Activated CD8-positive, alpha-beta T cell treated with anti-CD3 and anti-CD28 coated beads, Interleukin-2, amount 10 ng/mL, durations not matched to agents 7 days and 5 days (primary cell): ENCODE results near the gene SCNN1A. TPM values are rescaled to one million over a fixed set of nuclear protein-coding genes. Genes with fewer than 3 reads are reported as not detected.
"Not testable (repeated sequence)": the region's sequence is repeated elsewhere in the genome, so short reads cannot be mapped to it uniquely, and the experiment has no call there.

Source experiments
- ATAC-seq: fragments of 150-1000 bp; cut with Tn5 transposase; one replicate; pipeline ENCODE4 v1.10.0; 2021; ENCODE audit warnings: moderate library complexity
- CTCF ChIA-PET: fragments of 350-600 bp; sonication (Branson Sonifier 250); formaldehyde crosslinking; loops from one replicate; lab custom pipeline; 2021; ENCODE audit warnings: antibody characterized with exemption; lab: Charles Lee
- POLR2A ChIA-PET: fragments of 350-600 bp; sonication (Branson Sonifier 250); formaldehyde crosslinking; loops from one replicate; lab custom pipeline; 2021; ENCODE audit warnings: antibody characterized with exemption; lab: Charles Lee
- DNase-seq: peaks from one replicate; pipeline ENCODE4 v3.0.0-alpha.2; 2020
- H3K27ac Mint-ChIP-seq: one replicate; pipeline ENCODE4 v1.8.0; 2021; ENCODE audit warnings: mild to moderate bottlenecking, mixed read lengths
- H3K27me3 Mint-ChIP-seq: one replicate; pipeline ENCODE4 v1.8.0; 2021; ENCODE audit warnings: low read depth, mixed read lengths
- H3K36me3 Mint-ChIP-seq: one replicate; pipeline ENCODE4 v1.8.0; 2021; ENCODE audit warnings: low read depth, mixed read lengths
- H3K4me1 Mint-ChIP-seq: one replicate; pipeline ENCODE4 v1.8.0; 2021; ENCODE audit warnings: low read depth, mixed read lengths
- H3K4me3 Mint-ChIP-seq: one replicate; pipeline ENCODE4 v1.8.0; 2021; ENCODE audit warnings: mild to moderate bottlenecking, mixed read lengths
- H3K9me3 Mint-ChIP-seq: one replicate; pipeline ENCODE4 v1.8.0; 2022; ENCODE audit warnings: mixed read lengths; ENCODE audit not compliant: insufficient read depth
- total RNA-seq, 2 experiments: library from RNA; stranded (reverse); gene quantifications; one replicate each; pipeline ENCODE4 v1.2.3, GENCODE V29; 2021

Gene SCNN1A
- total RNA-seq, 2 experiments from 2014 or later, result 0.47 to 1.5 TPM

DNA sequence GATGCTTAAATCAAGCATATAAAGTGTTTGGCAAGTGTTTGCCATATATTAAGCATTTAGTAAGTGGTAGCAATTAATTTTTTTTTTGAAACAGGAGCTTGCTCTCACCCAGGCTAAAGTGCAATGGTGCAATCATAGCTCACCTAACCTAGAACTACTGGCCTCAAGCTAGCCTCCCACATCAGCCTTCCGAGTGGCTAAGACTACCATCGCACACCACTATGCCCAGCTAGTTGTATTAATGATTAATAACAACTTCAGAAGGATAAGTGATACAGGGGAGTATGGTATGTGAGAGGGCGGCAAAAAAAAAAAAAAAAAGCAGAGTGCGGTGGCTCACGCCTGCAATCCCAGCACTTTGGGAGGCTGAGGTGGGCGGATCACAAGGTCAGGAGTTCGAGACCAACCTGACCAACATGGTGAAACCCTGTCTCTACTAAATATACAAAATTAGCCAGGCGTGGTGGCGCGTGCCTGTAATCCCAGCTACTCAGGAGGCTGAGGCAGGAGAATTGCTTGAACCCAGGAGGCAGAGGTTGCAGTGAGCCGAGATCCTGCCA, 31.2 kb downstream of the SCNN1A start:
- ChIA-PET CTCF (interaction anchor here (0.8 to 3.3 kb wide), 7 partner anchors 9 to 193 kb away, joined by 3 to 31 read pairs (median 4); no protein-coding TSS in a partner anchor), POLR2A (interaction anchor here (1.2 to 1.8 kb wide), 2 partner anchors 19 to 118 kb away, joined by 3 to 4 read pairs; no protein-coding TSS in a partner anchor)
- DNase-seq, H3K4me3 Mint-ChIP-seq, H3K36me3 Mint-ChIP-seq, H3K27me3 Mint-ChIP-seq, H3K27ac Mint-ChIP-seq, H3K9me3 Mint-ChIP-seq, ATAC-seq: not testable (repeated sequence)
- H3K4me1 Mint-ChIP-seq, result peaks cover 52% of the 10 kb centered on the region

DNA sequence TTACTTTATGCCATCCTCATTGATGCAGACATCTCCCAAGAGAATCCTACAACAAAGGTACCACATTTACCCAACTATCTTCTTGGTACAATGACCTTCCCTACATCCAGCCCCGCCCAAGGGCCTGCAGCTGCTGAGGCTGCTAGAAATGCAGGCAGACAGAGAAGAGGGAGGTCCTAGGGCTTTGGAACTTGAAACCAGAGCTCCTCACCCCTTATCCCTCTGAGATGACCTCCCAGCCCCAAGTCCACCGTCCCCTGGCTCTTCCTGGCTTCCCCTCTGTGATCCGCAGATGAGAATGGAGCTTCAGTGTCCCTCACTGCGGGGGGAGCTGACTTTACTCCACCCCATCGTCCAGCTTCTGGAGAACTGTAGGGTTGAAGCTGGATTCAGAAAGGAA, 31.8 kb downstream of the SCNN1A start:
- peaks cover 52% of the 10 kb centered on the region for H3K4me1 Mint-ChIP-seq
- peaks cover 5% of the 10 kb centered on the region for H3K36me3 Mint-ChIP-seq
- H3K9me3 Mint-ChIP-seq, result no peaks in the 10 kb centered on the region
- H3K27ac Mint-ChIP-seq, result peak overlapping the region; percentile 62
- CTCF ChIA-PET, result interaction anchor here (0.8 to 3.3 kb wide), 7 partner anchors 8 to 194 kb away, joined by 3 to 31 read pairs (median 4); no protein-coding TSS in a partner anchor
- H3K27me3 Mint-ChIP-seq, result no peaks in the 10 kb centered on the region
- POLR2A ChIA-PET, result interaction anchor here (1.8 kb wide), 1 partner anchor 20 kb away, joined by 4 read pairs; no protein-coding TSS in a partner anchor
- H3K4me3 Mint-ChIP-seq, result no peak overlapping the region
- DNase-seq (no peak), ATAC-seq (no peak)

DNA sequence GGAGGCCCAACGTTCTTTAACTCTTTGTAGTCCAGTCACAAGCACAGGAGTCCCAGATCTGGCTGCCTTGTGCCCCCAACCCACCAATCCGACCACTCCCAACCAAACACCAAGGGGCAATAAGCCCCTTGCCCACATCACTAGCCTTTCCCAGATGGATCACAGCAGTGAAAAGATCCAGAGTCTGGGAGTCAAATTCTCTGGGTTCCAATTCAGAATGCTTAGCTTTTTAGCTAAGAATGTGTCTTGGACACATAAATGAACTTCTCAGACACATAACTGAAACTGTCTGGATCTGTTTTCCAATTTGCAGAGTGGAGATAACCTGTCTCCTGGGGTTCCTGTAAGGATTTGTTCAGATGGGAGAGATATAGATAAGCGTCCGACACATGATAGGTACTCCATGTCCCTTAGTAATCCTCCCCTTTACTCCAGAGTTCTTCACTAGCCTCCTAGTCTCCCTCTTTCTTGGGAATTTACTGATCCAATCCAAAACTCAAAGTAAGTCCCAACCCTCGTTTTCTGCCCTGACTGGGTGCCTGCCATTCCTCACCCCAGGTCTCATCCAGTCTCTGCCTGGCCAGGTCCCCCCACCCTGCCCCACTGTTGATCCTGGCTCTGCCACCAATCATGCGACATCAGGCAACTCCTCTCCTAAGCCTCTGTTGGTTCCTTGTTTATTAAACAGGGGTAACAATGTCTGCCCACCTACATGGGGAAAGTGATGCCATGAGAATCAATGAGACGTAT, 33.0 kb downstream of the SCNN1A start:
- no peaks in the 10 kb centered on the region for H3K9me3 Mint-ChIP-seq
- no peaks in the 10 kb centered on the region for H3K27me3 Mint-ChIP-seq
- peaks cover 45% of the 10 kb centered on the region for H3K4me1 Mint-ChIP-seq
- POLR2A ChIA-PET, result interaction anchor here (1.2 kb wide), 1 partner anchor 21 kb away, joined by 3 read pairs; no protein-coding TSS in a partner anchor
- peaks cover 5% of the 10 kb centered on the region for H3K36me3 Mint-ChIP-seq
- CTCF ChIA-PET, result interaction anchor here (0.9 to 1.6 kb wide), 5 partner anchors 16 to 27 kb away, joined by 3 to 7 read pairs (median 4); no protein-coding TSS in a partner anchor
- H3K27ac Mint-ChIP-seq, result no peak overlapping the region
- no peak overlapping the region for H3K4me3 Mint-ChIP-seq
- DNase-seq, result no peak
- ATAC-seq, result no peak

DNA sequence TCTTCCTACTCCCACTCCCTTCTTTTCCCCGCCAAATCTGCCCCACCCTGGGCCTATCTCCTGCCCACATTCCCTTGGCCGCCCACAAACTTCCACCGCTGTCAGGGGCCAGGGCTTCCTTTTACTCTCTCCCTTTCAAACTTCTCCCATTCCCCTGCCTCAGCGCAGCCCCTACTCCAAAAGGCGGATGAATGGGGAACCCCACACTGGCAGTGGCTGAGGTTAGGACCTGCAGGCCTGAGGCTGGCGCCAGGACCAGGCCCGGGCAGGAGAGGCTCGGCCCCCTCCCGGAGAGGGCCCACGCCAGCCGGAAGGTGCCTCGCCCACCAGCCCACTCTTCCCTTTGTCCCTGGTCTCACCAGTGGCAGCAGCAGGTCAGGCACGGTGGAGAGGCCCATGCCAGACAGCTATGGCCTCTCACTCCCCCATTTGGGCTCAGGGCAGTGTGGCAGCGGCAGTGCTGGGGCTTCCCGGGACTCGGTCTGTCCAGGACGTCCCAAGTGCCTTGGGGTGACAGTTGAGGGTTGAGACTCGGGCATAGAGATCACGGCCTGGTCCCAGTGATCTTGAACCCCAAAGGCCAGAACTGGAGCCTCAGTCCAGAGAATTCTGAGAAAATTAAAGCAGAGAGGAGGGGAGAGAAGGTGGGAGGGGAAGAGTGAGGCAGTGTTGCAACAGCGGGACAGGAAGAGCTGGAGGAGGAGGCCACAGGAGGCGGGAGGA, 33.8 kb downstream of the SCNN1A start, which contains the start of gene TNFRSF1A:
TNFRSF1A (minus strand) TSS at position 660 of the 723 bp plus-strand sequence; CDS start at position 398, 262 bp downstream.
- peak; percentile 43 for ATAC-seq
- Mint-ChIP-seq H3K4me3 (no peak within 1 kb of the TSS), H3K9me3 (no peaks in the 10 kb centered on the region), H3K36me3 (peaks cover 5% of the 10 kb centered on the region), H3K4me1 (peaks cover 37% of the 10 kb centered on the region), H3K27me3 (no peaks in the 10 kb centered on the region), H3K27ac (no peak within 1 kb of the TSS)
- CTCF ChIA-PET, result interaction anchor here (0.9 to 10.0 kb wide), 5 partner anchors 15 to 28 kb away, joined by 3 to 176 read pairs (median 7); no protein-coding TSS in a partner anchor
- POLR2A ChIA-PET, result interaction anchor here (1.2 kb wide), 2 partner anchors 22 kb away, joined by 3 read pairs; no protein-coding TSS in a partner anchor
- DNase-seq, result peak; percentile 67

DNA sequence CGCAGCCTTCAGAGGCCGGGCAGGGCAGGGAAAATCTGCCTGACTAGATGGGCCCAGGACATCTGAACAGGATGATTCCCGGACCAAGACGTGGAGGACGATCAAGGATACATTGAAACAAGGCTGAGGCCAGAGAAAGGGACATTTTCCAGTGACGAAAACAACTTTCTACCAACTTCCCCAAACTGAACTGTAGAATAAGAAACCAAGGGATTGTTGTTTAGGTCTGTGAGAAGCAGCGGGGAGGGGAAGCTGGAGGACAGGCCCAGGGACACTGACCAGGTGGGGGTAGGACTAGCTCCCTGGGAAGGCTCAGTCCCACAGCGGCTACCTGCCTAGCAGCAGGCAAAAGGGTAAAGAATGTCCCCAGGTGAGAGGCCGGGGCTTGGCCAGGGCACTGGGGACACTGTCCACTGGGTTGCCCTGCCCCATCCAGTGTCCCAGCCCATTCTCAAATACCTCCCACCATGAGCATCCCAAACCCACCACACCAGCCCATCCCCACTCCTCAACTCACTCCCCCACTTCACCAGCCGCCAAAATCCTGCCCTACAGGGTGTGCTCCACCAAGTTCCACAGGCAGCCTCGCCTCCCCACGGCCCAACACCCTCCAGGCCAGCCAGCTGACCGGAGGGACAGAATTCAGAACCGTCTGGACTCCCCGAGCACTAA, 34.5 kb downstream of the SCNN1A start:
- ChIA-PET CTCF (interaction anchor here (1.6 to 10.0 kb wide), 4 partner anchors 17 to 124 kb away, joined by 4 to 176 read pairs (median 52); no protein-coding TSS in a partner anchor), POLR2A (interaction anchor here (1.2 to 2.6 kb wide), 2 partner anchors 22 to 129 kb away, joined by 3 to 11 read pairs; partner anchors contain the start of gene VAMP1)
- no peak for DNase-seq
- Mint-ChIP-seq H3K4me3 (no peak overlapping the region), H3K27ac (no peak overlapping the region), H3K9me3 (no peaks in the 10 kb centered on the region), H3K36me3 (peaks cover 5% of the 10 kb centered on the region), H3K27me3 (no peaks in the 10 kb centered on the region), H3K4me1 (peaks cover 30% of the 10 kb centered on the region)
- ATAC-seq, result no peak

DNA sequence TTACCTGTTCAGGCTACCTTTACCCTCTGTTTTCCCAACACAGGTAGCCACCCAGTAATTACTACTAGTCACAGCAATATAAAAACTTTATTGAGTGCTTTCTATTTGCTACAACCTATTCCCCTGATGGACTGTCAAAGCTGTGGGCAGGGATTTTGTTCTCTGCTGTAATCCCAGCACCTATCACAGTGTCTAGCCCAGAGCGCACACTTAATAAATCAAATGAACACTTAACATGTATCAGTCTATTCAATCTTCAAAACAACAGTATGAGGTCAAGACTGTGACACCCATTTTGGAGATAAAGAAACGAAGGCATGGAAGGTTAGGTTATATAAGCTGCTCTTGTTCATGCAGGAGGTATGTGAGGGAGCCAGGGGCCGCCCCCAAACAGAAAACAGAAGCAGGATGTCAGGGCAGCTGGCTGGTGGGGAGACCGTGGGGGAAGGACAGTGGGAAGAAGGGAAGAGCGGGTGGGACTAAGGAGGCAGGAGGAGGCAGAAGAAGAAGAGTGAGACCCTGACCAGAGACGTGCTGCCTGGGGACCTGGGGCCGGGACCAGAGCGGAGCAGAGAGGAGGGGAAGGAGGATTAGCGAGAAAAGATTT, 35.2 kb downstream of the SCNN1A start:
- no peak for ATAC-seq
- ChIA-PET POLR2A (interaction anchor here (0.6 to 2.6 kb wide), 8 partner anchors 8 to 130 kb away, joined by 3 to 11 read pairs (median 4); partner anchors contain the start of gene VAMP1), CTCF (interaction anchor here (0.7 to 10.0 kb wide), 9 partner anchors 10 to 529 kb away, joined by 3 to 176 read pairs (median 9); partner anchors contain the start of genes MRPL51 and VAMP1)
- peak; percentile 41 for DNase-seq
- peaks cover 9% of the 10 kb centered on the region for H3K36me3 Mint-ChIP-seq
- H3K4me3 Mint-ChIP-seq, result no peak overlapping the region
- H3K27me3 Mint-ChIP-seq, result no peaks in the 10 kb centered on the region
- no peak overlapping the region for H3K27ac Mint-ChIP-seq
- peaks cover 23% of the 10 kb centered on the region for H3K4me1 Mint-ChIP-seq
- no peaks in the 10 kb centered on the region for H3K9me3 Mint-ChIP-seq

DNA sequence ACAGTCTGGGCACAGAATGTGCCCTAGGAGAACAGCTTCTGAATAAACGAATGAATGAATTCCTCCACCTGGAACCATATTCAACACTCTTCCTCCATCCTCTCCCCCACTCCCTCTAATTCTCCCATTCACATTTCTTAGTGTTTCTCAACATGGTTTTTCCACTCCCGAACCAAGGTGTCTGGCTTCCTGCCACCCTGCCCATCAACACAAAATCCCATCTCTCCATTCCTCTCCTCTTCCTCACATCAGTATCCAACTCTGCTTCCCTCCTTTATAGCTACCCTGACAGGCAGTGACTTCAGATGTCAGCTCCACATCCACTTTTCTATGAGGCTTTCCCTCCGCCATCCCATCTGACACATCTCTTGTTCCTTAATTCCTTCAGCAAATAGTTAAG, 36.4 kb downstream of the SCNN1A start:
- no peak for ATAC-seq
- no peak overlapping the region for H3K4me3 Mint-ChIP-seq
- H3K27me3 Mint-ChIP-seq, result no peaks in the 10 kb centered on the region
- DNase-seq, result no peak
- H3K4me1 Mint-ChIP-seq, result peaks cover 21% of the 10 kb centered on the region
- ChIA-PET POLR2A (interaction anchor here (0.6 to 2.6 kb wide), 9 partner anchors 9 to 131 kb away, joined by 3 to 11 read pairs (median 4); partner anchors contain the start of genes TAPBPL and VAMP1), CTCF (interaction anchor here (1.2 to 10.0 kb wide), 10 partner anchors 11 to 199 kb away, joined by 4 to 176 read pairs (median 8); partner anchors contain the start of gene VAMP1)
- H3K36me3 Mint-ChIP-seq, result peaks cover 20% of the 10 kb centered on the region
- no peaks in the 10 kb centered on the region for H3K9me3 Mint-ChIP-seq
- no peak overlapping the region for H3K27ac Mint-ChIP-seq

DNA sequence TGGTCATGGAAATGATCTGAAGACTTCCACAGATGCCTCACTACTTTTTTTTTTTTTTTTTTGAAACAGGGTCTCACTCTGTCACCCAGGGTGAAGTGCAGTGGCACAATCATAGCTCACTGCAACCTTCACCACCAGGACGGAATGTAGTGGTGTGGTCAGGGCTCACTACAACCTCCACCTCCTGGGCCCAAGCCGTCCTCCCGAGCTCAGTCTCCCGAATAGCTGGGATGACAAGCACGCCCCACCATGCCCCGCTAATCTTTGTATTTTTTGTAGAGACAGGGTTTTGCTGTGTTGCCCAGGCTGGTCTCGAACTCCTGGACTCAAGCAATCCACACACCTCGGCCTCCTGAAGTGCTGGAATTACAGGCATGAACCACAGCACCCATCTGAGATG, 36.8 kb downstream of the SCNN1A start:
- H3K4me1 Mint-ChIP-seq, result peaks cover 18% of the 10 kb centered on the region
- ChIA-PET POLR2A (interaction anchor here (0.9 to 3.2 kb wide), 3 partner anchors 28 to 132 kb away, joined by 3 to 19 read pairs (median 11); partner anchors contain the start of gene VAMP1), CTCF (interaction anchor here (1.2 to 10.0 kb wide), 10 partner anchors 11 to 200 kb away, joined by 4 to 176 read pairs (median 10); partner anchors contain the start of gene VAMP1)
- H3K36me3 Mint-ChIP-seq, result peaks cover 24% of the 10 kb centered on the region
- not testable (repeated sequence) for H3K4me3 Mint-ChIP-seq, H3K27me3 Mint-ChIP-seq, H3K27ac Mint-ChIP-seq, H3K9me3 Mint-ChIP-seq, ATAC-seq, DNase-seq

DNA sequence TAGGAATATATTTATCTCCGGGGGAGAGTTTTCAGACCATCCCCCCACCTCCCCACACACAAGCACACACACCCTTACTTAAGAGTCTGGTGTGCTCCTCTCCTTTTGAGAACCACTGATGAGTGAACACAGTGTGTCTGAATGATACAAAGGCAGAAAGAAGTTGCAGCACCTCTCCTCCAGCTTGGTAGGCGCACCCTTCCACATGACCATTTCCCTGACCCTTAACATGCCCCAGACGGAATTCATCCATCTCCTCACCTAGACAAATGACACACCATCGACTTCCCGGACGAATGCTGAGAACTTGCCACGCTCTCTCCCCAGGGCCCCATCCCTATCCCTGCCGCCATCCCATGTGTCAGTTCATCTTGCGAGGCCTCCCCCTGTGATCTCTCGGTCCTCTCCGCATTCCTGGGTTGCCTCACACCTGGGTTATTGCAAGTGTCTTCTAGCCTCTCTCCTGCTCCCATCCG, 37.4 kb downstream of the SCNN1A start:
- no peak overlapping the region for H3K27ac Mint-ChIP-seq
- H3K36me3 Mint-ChIP-seq, result peaks cover 30% of the 10 kb centered on the region
- ATAC-seq, result no peak
- peaks cover 13% of the 10 kb centered on the region for H3K4me1 Mint-ChIP-seq
- H3K4me3 Mint-ChIP-seq, result no peak overlapping the region
- peak; percentile 50 for DNase-seq
- H3K9me3 Mint-ChIP-seq, result no peaks in the 10 kb centered on the region
- no peaks in the 10 kb centered on the region for H3K27me3 Mint-ChIP-seq
- CTCF ChIA-PET, result interaction anchor here (1.6 to 10.0 kb wide), 8 partner anchors 11 to 127 kb away, joined by 6 to 176 read pairs (median 32); no protein-coding TSS in a partner anchor
- POLR2A ChIA-PET, result interaction anchor here (3.2 kb wide), 1 partner anchor 124 kb away, joined by 19 read pairs; no protein-coding TSS in a partner anchor
